ENCODE data around the gene CCDC187. TPM values are rescaled to one million over a fixed set of nuclear protein-coding genes. Genes with fewer than 3 reads are reported as not detected.

CCDC187 gene
- total and polyA plus RNA-seq, 2 of the 13 experiments (the other 11 are each of a cell fraction or from before 2014, with no cell fraction given), result 0.03 to 0.13 TPM

- no peak for TF ChIP-seq ZNF720 (CRISPR knock-in tag; IDR thresholded peaks at IDR 0.05)
- TF ChIP-seq HOXA7 (CRISPR knock-in tag; IDR thresholded peaks at IDR 0.05), result no peak
- TF ChIP-seq ZSCAN9 (CRISPR knock-in tag; IDR thresholded peaks at IDR 0.05; ENCODE audit: borderline replicate concordance), result no peak
- TF ChIP-seq ZNF317 (CRISPR knock-in tag; IDR thresholded peaks at IDR 0.05), result no peak
- TF ChIP-seq ATRX (CRISPR knock-in tag; IDR thresholded peaks at IDR 0.05; ENCODE audit: borderline replicate concordance), result no peak
Measured at GRCh38 chr9:136339173-136339957, 35.5 kb upstream of the CCDC187 start (continued).

- WGBS (ENCODE audit: low lambda C conversion rate), result 80% methylated on average over 4 of the region's 25 CpGs
- in situ Hi-C loops (cut with HindIII; ENCODE audit: extremely low pct_ligation_motif_present, low pct_unique_long_range_greater_than_20kb) (loop anchor here (25.0 kb wide), 1 partner anchor 299 kb away; no protein-coding TSS in a partner anchor), intact Hi-C loops (cut with micrococcal nuclease; ENCODE audit: unreplicated experiment) (loop anchor here (5.0 kb wide), 1 partner anchor 34 kb away; the partner anchor contains the start of gene CARD9)
- H3K9me3 ChIP-seq (ENCODE audit: low read length), result no peaks in the 10 kb centered on the region
- H3K27me3 ChIP-seq (ENCODE audit: control insufficient read depth in 1 of 2, insufficient read depth in 2 of 2, low read length in 2 of 2), result peaks cover 4 to 15% of the 10 kb centered on the region in 2 experiments; a peak in 3 of 5 replicates
- H3K9ac ChIP-seq (ENCODE audit: insufficient read depth, low read depth, low read length), result no peak overlapping the region
- H3K4me3 ChIP-seq (replicated peaks in 1 of 3; ENCODE audit: insufficient read depth in 1 of 3, low read depth in 2 of 3, low read length in 3 of 3), result no peak overlapping the region
- ChIA-PET CTCF (ENCODE audit: low intra/inter-chr PET ratio, low total read pairs) (interaction anchor here (1.3 to 2.6 kb wide), 3 partner anchors 26 to 62 kb away, joined by 10 to 18 read pairs (median 12); partner anchors contain the start of genes CARD9, DNLZ and SNAPC4), POLR2A (no interaction called here)
- H4K20me1 ChIP-seq (ENCODE audit: insufficient read depth, low read length), result no peaks in the 10 kb centered on the region
- H3K27ac ChIP-seq (ENCODE audit: extremely low read length, insufficient read depth, low read length), result no peak overlapping the region
- H2AFZ ChIP-seq (ENCODE audit: low read length), result no peak overlapping the region
- no peaks in the 10 kb centered on the region for H3K79me2 ChIP-seq (ENCODE audit: insufficient read depth, low read length)
- DNase-seq (ENCODE audit: low spot score), result no peak
- TF ChIP-seq ZXDC (CRISPR knock-in tag; IDR thresholded peaks at IDR 0.05) (no peak), KDM5B (CRISPR knock-in tag; IDR thresholded peaks at IDR 0.05; ENCODE audit: borderline replicate concordance) (no peak), MAX (IDR thresholded peaks at IDR 0.05) (no peak), ZNF510 (CRISPR knock-in tag; IDR thresholded peaks at IDR 0.05; ENCODE audit: low read depth) (no peak), NFAT5 (CRISPR knock-in tag; IDR thresholded peaks at IDR 0.05) (no peak), USF2 (IDR thresholded peaks at IDR 0.05; ENCODE audit: low read depth, low read length) (no peak), USF2 (CRISPR knock-in tag; IDR thresholded peaks at IDR 0.05; ENCODE audit: borderline replicate concordance) (no peak)
- H3K4me2 ChIP-seq (ENCODE audit: low read depth, low read length), result no peak overlapping the region
- ATAC-seq, result no peak
- no TSS peak for BruUV-seq (replicated peaks)
- H3K4me1 ChIP-seq (ENCODE audit: insufficient read depth, low read length), result peaks cover 38% of the 10 kb centered on the region
- FAIRE-seq, result no peak
- H3K36me3 ChIP-seq (replicated peaks in 1 of 2; ENCODE audit: control insufficient read depth in 1 of 2, insufficient read depth in 2 of 2, low read length in 2 of 2), result no peaks in the 10 kb centered on the region
Measured at GRCh38 chr9:136338511-136338910, 34.6 kb upstream of the CCDC187 start.
